ENCODE results near the gene ARHGAP15. TPM values are rescaled to one million over a fixed set of nuclear protein-coding genes. Genes with fewer than 3 reads are reported as not detected.

The ARHGAP15 gene
- total and polyA plus RNA-seq, 12 donors = 4.7 to 33.8 (median 10.4) TPM

DNA sequence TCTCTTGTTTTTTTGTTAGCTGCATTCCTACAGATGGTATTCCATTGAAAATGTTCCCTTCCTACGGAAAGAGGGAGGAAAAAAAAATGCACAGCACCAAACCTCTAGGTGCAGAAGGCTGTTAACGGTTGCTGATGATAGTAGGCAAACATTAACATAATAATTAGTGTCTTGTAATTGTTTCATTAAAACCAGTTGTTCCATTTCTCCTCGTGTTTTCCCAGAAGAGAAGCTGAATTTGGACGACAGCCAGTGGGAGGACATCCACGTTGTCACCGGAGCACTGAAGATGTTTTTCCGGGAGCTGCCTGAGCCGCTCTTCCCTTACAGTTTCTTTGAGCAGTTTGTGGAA is 494.7 kb downstream of the ARHGAP15 start:
- 65 to 68% (median 68%) methylated on average over 8 of the region's 8 CpGs for WGBS, 4 donors
- TF ChIP-seq, protein P1, sequence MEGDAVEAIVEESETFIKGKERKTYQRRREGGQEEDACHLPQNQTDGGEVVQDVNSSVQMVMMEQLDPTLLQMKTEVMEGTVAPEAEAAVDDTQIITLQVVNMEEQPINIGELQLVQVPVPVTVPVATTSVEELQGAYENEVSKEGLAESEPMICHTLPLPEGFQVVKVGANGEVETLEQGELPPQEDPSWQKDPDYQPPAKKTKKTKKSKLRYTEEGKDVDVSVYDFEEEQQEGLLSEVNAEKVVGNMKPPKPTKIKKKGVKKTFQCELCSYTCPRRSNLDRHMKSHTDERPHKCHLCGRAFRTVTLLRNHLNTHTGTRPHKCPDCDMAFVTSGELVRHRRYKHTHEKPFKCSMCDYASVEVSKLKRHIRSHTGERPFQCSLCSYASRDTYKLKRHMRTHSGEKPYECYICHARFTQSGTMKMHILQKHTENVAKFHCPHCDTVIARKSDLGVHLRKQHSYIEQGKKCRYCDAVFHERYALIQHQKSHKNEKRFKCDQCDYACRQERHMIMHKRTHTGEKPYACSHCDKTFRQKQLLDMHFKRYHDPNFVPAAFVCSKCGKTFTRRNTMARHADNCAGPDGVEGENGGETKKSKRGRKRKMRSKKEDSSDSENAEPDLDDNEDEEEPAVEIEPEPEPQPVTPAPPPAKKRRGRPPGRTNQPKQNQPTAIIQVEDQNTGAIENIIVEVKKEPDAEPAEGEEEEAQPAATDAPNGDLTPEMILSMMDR (IDR thresholded peaks at IDR 0.05) = no peak
- TF ChIP-seq POLR2A (IDR thresholded peaks at IDR 0.05) = no peak
- Histone ChIP-seq H3K4me1 (replicated peaks in 1 of 2) (no peaks in the 10 kb centered on the region), H3K9me3 (replicated peaks in 1 of 3) (no peaks in the 10 kb centered on the region), H3K27me3 (no peaks in the 10 kb centered on the region), H3K4me3 (no peak overlapping the region), H3K36me3 (replicated peaks in 1 of 2) (no peaks in the 10 kb centered on the region), H3K27ac (peak overlapping the region in 1 of 5 donors; percentile 40)
- intact Hi-C loops (cut with DNase I) = no loop called here
- no peak for DNase-seq

DNA sequence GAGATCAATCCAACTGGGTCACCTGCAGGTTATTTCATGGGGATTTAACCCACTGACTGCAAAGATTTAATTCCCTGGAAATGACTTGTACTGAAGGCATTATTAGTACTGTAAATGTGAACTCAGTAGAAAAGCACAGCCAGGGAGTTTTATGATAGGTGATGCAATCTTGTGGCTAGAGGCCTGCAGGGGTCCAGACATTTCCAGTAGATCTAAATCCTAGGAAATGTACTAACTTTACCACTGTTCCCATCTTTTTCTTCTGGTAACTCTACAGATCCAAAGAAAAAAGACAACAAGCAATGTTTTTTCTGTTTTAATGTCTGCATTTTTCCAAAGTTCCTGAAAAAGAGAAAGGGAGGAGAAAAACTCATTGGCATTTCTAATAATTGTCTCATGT is 500.1 kb downstream of the ARHGAP15 start:
- no peak for DNase-seq
- intact Hi-C loops (cut with DNase I) = no loop called here
- H3K27ac ChIP-seq = no peak overlapping the region
- no peaks in the 10 kb centered on the region for H3K36me3 ChIP-seq (replicated peaks in 1 of 2)
- H3K27me3 ChIP-seq = no peaks in the 10 kb centered on the region
- H3K9me3 ChIP-seq (replicated peaks in 1 of 3) = peaks cover 0 to 4% (median 0%) of the 10 kb centered on the region in 3 donors
- no peaks in the 10 kb centered on the region for H3K4me1 ChIP-seq (replicated peaks in 1 of 2)
- no peak overlapping the region for H3K4me3 ChIP-seq
- TF ChIP-seq, protein P1 (IDR thresholded peaks at IDR 0.05) = no peak
- no peak for TF ChIP-seq POLR2A (IDR thresholded peaks at IDR 0.05)

DNA sequence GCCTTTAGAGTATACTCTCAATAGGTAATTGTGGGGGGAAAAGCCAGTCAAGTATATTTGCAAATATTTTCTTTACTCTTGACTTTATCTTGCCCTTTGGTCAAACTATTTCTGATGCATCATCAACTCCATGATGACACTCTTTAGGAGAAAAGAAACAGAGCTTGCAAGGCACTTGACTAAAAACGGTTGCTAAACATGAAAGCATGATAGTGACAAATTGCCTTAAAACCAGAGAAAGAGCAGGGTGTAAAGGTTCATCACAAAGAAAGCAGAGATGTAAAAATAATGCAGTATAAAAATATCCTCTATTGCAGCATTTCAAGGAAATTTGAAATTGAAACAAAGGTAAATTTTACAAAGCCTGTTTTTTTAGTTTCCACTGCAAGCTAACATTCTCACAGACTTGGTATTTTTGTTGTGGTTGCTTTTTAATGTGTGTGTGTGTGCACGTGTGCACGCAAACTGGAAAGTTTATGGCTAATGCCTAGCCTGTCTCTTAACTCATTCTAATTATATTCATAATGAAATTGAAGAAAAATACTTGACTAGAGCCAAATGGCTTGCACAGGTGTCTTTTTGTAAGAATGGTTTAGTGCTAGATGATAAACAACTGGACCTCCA is 503.6 kb downstream of the ARHGAP15 start:
- WGBS, 4 donors = 65 to 73% (median 70%) methylated on average over 3 of the region's 3 CpGs
- no peak overlapping the region for H3K4me3 ChIP-seq
- peaks cover 0 to 4% (median 0%) of the 10 kb centered on the region in 3 donors for H3K9me3 ChIP-seq (replicated peaks in 1 of 3)
- H3K4me1 ChIP-seq (replicated peaks in 1 of 2) = no peaks in the 10 kb centered on the region
- no peaks in the 10 kb centered on the region for H3K36me3 ChIP-seq (replicated peaks in 1 of 2)
- no peak for DNase-seq
- no peak overlapping the region for H3K27ac ChIP-seq
- H3K27me3 ChIP-seq = no peaks in the 10 kb centered on the region
- intact Hi-C loops (cut with DNase I) = no loop called here
- TF ChIP-seq, protein P1 (IDR thresholded peaks at IDR 0.05) = no peak
- TF ChIP-seq POLR2A (IDR thresholded peaks at IDR 0.05) = no peak

DNA sequence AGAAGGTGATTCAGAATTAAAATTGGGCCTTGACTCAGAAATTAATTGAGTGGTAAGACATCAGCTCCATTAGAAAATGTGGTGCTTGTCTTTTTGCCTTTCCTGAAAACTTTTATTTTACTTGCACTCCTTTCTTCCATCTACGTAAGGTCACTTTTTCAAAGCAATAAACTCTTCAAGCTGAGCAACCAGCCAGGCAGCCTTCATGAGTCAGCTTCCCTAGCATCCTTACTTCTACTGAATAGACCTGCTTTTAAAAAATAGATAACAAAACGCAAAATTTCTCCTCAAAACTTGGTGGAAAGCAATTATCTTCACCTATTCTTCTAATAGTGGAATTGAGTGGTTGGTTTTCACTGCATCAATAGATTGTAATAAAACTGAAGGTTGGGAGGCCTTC is 504.2 kb downstream of the ARHGAP15 start:
- H3K27me3 ChIP-seq = no peaks in the 10 kb centered on the region
- no peak for TF ChIP-seq POLR2A (IDR thresholded peaks at IDR 0.05)
- TF ChIP-seq, protein P1 (IDR thresholded peaks at IDR 0.05) = no peak
- no peaks in the 10 kb centered on the region for H3K36me3 ChIP-seq (replicated peaks in 1 of 2)
- H3K9me3 ChIP-seq (replicated peaks in 1 of 3) = peaks cover 0 to 4% (median 0%) of the 10 kb centered on the region in 3 donors
- DNase-seq = no peak
- H3K27ac ChIP-seq = no peak overlapping the region
- intact Hi-C loops (cut with DNase I) = no loop called here
- no peak overlapping the region for H3K4me3 ChIP-seq
- no peaks in the 10 kb centered on the region for H3K4me1 ChIP-seq (replicated peaks in 1 of 2)
- WGBS, 4 donors = 15 to 36% (median 31%) methylated on average over 2 of the region's 2 CpGs

Measured in adrenal gland (tissue), 12 donors.